ENCODE measurements around the gene REEP6.

GRCh38 chr19:1502433-1503088 is 11.6 kb downstream of the REEP6 start:
- TF ChIP-seq CTCF (IDR thresholded peaks at IDR 0.05) (no peak), POLR2A (IDR thresholded peaks at IDR 0.05) (no peak)

Data from testis (tissue), 2 donors.